GM12874 (cell line): Measurements from ENCODE around the gene FN3K.

Experiments
- CTCF ChIP-seq: IDR thresholded peaks from 2 replicates; pipeline ENCODE4 v1.5.1; 2011; ENCODE audit warnings: low read depth, mild to moderate bottlenecking, control low read depth, low read length, moderate library complexity; ENCODE audit not compliant: insufficient read depth

Gene FN3K

GRCh38 chr17:82754297-82755208 is 19.1 kb downstream of the FN3K start:
- no peak for TF ChIP-seq CTCF

- no peak for TF ChIP-seq CTCF
Observed at GRCh38 chr17:82756166-82756565, 20.8 kb downstream of the FN3K start.

GRCh38 chr17:82765371-82765770 is 30.0 kb downstream of the FN3K start:
- TF ChIP-seq CTCF, result no peak

- peak; percentile 48; the same call in 1 of the 2 replicates for TF ChIP-seq CTCF
Observed at GRCh38 chr17:82767041-82767754, 31.8 kb downstream of the FN3K start.

GRCh38 chr17:82769041-82769440 is 33.6 kb downstream of the FN3K start:
- TF ChIP-seq CTCF, result no peak

GRCh38 chr17:82772026-82772425 is 36.6 kb downstream of the FN3K start:
- no peak for TF ChIP-seq CTCF

GRCh38 chr17:82775001-82775823 is 39.8 kb downstream of the FN3K start:
- TF ChIP-seq CTCF, result peak; percentile 82
